ENCODE results near the gene SMTN.
"Not testable (repeated sequence)": the region's sequence is repeated elsewhere in the genome, so short reads cannot be mapped to it uniquely, and the experiment has no call there.

SMTN gene

GRCh38 chr22:31073125-31073524, 8.0 kb upstream of the SMTN start:
- DNase-seq (ENCODE audit: low spot score): not testable (repeated sequence)

GRCh38 chr22:31073545-31074145, 7.5 kb upstream of the SMTN start:
- DNase-seq (ENCODE audit: low spot score): not testable (repeated sequence)

- DNase-seq (ENCODE audit: low spot score): no peak
Measured at GRCh38 chr22:31075961-31076360, 5.2 kb upstream of the SMTN start.

GRCh38 chr22:31077681-31078080, 3.4 kb upstream of the SMTN start:
- no peak for DNase-seq (ENCODE audit: low spot score)

- DNase-seq (ENCODE audit: low spot score): not testable (repeated sequence)
Measured at GRCh38 chr22:31078389-31078788, 2.7 kb upstream of the SMTN start.

GRCh38 chr22:31079095-31079642, 1.9 kb upstream of the SMTN start:
- no peak for DNase-seq (ENCODE audit: low spot score)

GRCh38 chr22:31080164-31080847, 812 bp upstream of the SMTN start:
- no peak for DNase-seq (ENCODE audit: low spot score)

- DNase-seq (ENCODE audit: low spot score): no peak
Measured at GRCh38 chr22:31081963-31082605, 966 bp downstream of the SMTN start.

GRCh38 chr22:31082606-31083376, 1.7 kb downstream of the SMTN start:
- DNase-seq (ENCODE audit: low spot score): no peak

- no peak for DNase-seq (ENCODE audit: low spot score)
Measured at GRCh38 chr22:31083377-31083768, 2.3 kb downstream of the SMTN start.

GRCh38 chr22:31083923-31084810, 3.0 kb downstream of the SMTN start:
- DNase-seq (ENCODE audit: low spot score): no peak

- DNase-seq (ENCODE audit: low spot score): peak; percentile 92
Measured at GRCh38 chr22:31084811-31085492, 3.8 kb downstream of the SMTN start.

- no peak for DNase-seq (ENCODE audit: low spot score)
Measured at GRCh38 chr22:31085493-31085824, 4.3 kb downstream of the SMTN start.

- no peak for DNase-seq (ENCODE audit: low spot score)
Measured at GRCh38 chr22:31085928-31086327, 4.8 kb downstream of the SMTN start.

GRCh38 chr22:31086703-31087330, 5.7 kb downstream of the SMTN start:
- no peak for DNase-seq (ENCODE audit: low spot score)

- DNase-seq (ENCODE audit: low spot score): no peak
Measured at GRCh38 chr22:31087744-31088215, 6.7 kb downstream of the SMTN start.

- DNase-seq (ENCODE audit: low spot score): no peak
Measured at GRCh38 chr22:31088233-31088986, 7.3 kb downstream of the SMTN start.

- DNase-seq (ENCODE audit: low spot score): peak; percentile 76
Measured at GRCh38 chr22:31089160-31090100, 8.3 kb downstream of the SMTN start.

All from germinal center (tissue), 1 donor.